ENCODE results near the gene KRT35.

DNA sequence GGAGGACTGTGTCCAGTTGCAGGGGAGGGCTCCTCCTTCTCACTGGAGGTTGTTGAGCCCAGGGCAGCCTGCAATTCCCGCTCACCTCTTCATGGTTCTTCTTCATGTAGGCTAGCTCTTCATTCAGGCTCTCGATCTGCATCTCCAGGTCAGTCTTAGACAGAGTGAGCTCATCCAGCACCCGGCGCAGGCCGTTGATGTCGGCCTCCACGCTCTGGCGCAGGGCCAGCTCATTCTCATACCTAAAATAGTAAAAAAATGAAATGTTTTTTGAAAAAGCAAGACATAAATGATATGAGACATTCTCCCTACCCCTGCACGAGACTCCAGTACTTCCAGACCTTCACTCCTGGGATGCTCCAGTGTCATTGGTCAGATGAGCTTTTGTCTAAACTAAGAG is 22.3 kb upstream of the KRT35 start:
- TF ChIP-seq EZH2 (IDR thresholded peaks at IDR 0.05; ENCODE audit: insufficient read depth, poor library complexity, severe bottlenecking) (no peak), EZH2phosphoT487 (IDR thresholded peaks at IDR 0.05; ENCODE audit: insufficient read depth, low read depth) (no peak)
